ENCODE results near the gene DNAI4.
"Not testable (repeated sequence)": the region's sequence is repeated elsewhere in the genome, so short reads cannot be mapped to it uniquely, and the experiment has no call there.

Gene DNAI4

GRCh38 chr1:66889030-66889429 lies 35.6 kb downstream of the DNAI4 start:
- H3K27ac ChIP-seq (replicated peaks) = no peak overlapping the region
- DNase-seq (ENCODE audit: low read depth in 1 of 2, low spot score in 1 of 2) = no peak
- no peaks in the 10 kb centered on the region for H3K27me3 ChIP-seq (ENCODE audit: insufficient read depth, poor library complexity, severe bottlenecking)
- no peak overlapping the region for H3K4me3 ChIP-seq (replicated peaks; ENCODE audit: insufficient read depth, low read length)
- TF ChIP-seq SPI1 (IDR thresholded peaks at IDR 0.05; ENCODE audit: borderline replicate concordance, low read depth) (no peak), POLR2AphosphoS5 (IDR thresholded peaks at IDR 0.05; ENCODE audit: low read depth) (no peak), GABPA (IDR thresholded peaks at IDR 0.05; ENCODE audit: low read depth) (no peak), REST (IDR thresholded peaks at IDR 0.05; ENCODE audit: insufficient replicate concordance, low read depth) (no peak), CTCF (IDR thresholded peaks at IDR 0.05; ENCODE audit: insufficient read depth, low read length) (no peak)

GRCh38 chr1:66876664-66877063 lies 48.0 kb downstream of the DNAI4 start:
- no peak for DNase-seq (ENCODE audit: low read depth in 1 of 2, low spot score in 1 of 2)
- TF ChIP-seq POLR2AphosphoS5 (IDR thresholded peaks at IDR 0.05; ENCODE audit: low read depth) (no peak), CTCF (IDR thresholded peaks at IDR 0.05; ENCODE audit: insufficient read depth, low read length) (no peak), REST (IDR thresholded peaks at IDR 0.05; ENCODE audit: insufficient replicate concordance, low read depth) (no peak), SPI1 (IDR thresholded peaks at IDR 0.05; ENCODE audit: borderline replicate concordance, low read depth) (no peak), GABPA (IDR thresholded peaks at IDR 0.05; ENCODE audit: low read depth) (no peak)

GRCh38 chr1:66873111-66873510 lies 51.5 kb downstream of the DNAI4 start:
- no peak for DNase-seq (ENCODE audit: low read depth in 1 of 2, low spot score in 1 of 2)
- TF ChIP-seq REST (IDR thresholded peaks at IDR 0.05; ENCODE audit: insufficient replicate concordance, low read depth) (no peak), POLR2AphosphoS5 (IDR thresholded peaks at IDR 0.05; ENCODE audit: low read depth) (no peak), GABPA (IDR thresholded peaks at IDR 0.05; ENCODE audit: low read depth) (no peak), CTCF (IDR thresholded peaks at IDR 0.05; ENCODE audit: insufficient read depth, low read length) (no peak), SPI1 (IDR thresholded peaks at IDR 0.05; ENCODE audit: borderline replicate concordance, low read depth) (no peak)
- Histone ChIP-seq H3K27ac (replicated peaks) (no peak overlapping the region), H3K4me3 (replicated peaks; ENCODE audit: insufficient read depth, low read length) (no peak overlapping the region), H3K27me3 (ENCODE audit: insufficient read depth, poor library complexity, severe bottlenecking) (no peaks in the 10 kb centered on the region)

More at GRCh38 chr1:66876664-66877063, 48.0 kb downstream of the DNAI4 start:
- no peak overlapping the region for H3K27ac ChIP-seq (replicated peaks)
- H3K4me3 ChIP-seq (replicated peaks; ENCODE audit: insufficient read depth, low read length) = no peak overlapping the region
- H3K27me3 ChIP-seq (ENCODE audit: insufficient read depth, poor library complexity, severe bottlenecking) = no peaks in the 10 kb centered on the region

- not testable (repeated sequence) for DNase-seq (ENCODE audit: low read depth in 1 of 2, low spot score in 1 of 2); H3K4me3 ChIP-seq (replicated peaks; ENCODE audit: insufficient read depth, low read length); H3K27ac ChIP-seq (replicated peaks)
Measured at GRCh38 chr1:66872024-66872423, 52.6 kb downstream of the DNAI4 start.

More at GRCh38 chr1:66872024-66872423, 52.6 kb downstream of the DNAI4 start:
- H3K27me3 ChIP-seq (ENCODE audit: insufficient read depth, poor library complexity, severe bottlenecking) = not testable (repeated sequence)
